ENCODE data around the gene STIM1. TPM values are rescaled to one million over a fixed set of nuclear protein-coding genes. Genes with fewer than 3 reads are reported as not detected.
A peak's percentile ranks its signal among the peaks of the same experiment; 100 is the strongest.

STIM1 gene
- total RNA-seq, 1 donor from 2014 or later: 12.3 TPM

- no peak for DNase-seq
Observed at GRCh38 chr11:3916962-3917361, 61.5 kb downstream of the STIM1 start.

GRCh38 chr11:3920148-3920852 is 64.8 kb downstream of the STIM1 start:
- DNase-seq: no peak

GRCh38 chr11:3922056-3922455 is 66.6 kb downstream of the STIM1 start:
- no peak for DNase-seq

DNA sequence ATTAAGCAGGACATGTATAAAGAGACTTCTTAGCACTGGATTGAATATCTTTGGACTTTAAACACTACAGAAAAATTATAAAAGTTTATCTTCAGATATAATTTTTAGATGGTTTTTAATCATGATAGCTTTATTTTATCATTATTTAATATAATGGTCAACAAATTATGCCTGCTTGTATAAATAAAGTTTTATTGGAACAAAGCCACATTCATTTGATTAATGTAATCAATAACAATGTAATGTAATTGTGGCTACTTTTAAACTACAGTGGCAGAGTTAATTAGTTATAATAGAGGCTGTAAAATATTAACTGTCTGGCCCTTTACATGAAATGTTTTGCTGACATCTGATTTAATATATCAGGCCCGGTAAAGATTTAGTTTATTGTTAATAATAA is 70.0 kb downstream of the STIM1 start:
- no peak for DNase-seq

DNA sequence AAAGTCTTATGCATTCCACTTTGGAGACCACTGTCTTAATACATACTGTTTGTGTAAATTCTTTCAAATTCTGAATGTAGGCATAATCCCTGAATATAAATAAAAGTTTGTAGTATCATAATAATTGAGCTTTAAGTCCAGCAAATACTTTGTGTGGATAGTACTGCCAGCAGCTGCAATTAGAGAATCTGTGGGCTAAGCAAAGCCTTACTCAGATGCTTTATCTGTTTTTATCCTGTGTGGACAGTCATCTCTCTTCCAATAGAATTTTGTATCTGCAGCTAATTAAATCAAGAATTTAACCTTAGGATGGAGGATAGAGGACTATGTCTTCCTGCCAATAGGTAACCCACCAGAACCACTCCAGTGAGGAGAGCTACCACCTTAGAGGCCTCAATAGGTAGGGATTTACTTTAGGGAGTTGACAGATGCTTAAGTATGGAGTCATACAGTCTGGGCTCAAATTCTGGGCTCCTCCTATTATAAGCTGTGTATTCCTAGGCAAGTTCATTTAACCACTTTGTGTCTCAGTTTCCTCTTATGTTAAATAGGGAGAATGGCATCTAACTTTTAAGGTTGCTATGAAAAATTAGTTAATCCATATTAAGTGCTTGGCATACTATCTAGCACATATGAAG is 71.1 kb downstream of the STIM1 start:
- DNase-seq: no peak

DNA sequence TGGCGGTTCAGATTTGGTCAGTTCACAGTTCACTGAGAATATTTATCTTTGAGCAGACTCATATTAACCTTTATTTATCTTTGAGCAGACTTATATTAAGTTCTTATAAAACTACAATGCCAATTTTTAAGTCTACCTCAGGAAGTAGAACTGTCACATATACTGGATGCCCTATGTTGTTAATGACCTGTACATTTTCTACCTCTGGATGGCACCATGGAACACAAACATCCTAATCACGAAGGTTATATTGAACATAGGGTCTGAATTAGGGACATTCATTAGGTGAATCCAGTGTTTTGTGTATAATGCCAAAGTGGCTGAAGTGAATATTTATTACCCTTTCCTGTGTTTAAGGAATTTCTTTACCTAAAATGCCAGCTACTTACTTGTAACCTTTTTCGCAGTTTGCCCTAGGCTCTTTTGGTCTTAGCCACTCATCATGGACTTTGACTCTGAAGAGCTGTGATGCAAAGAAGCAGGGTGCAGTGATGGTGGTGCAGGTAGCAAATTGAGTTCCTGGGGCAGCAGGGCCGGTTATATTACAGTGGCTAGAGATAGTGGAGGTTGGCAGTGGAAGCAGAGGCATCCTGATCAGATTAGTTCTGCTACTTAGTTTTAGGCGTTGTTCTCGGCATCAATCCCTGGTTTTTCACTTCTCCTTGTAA is 71.8 kb downstream of the STIM1 start:
- DNase-seq: no peak

DNA sequence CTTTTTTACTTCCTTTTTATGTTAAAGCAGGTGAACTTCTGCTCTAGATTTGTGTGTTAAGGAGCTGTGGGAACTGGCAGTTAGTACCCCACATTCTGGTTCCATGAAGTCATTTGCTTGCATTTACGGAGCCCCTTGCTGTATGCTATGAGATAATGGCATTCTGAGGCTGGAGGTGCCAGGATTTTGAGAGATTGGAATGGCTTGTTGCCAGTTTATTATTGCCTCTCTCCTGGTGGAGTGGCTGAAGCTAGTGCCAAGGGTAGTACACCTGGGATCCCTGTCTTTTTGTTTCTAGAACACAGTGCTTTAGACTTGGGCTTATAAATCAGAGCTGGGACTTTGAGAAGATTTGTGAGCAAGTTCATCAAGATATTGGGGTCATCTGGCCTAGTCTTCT is 73.8 kb downstream of the STIM1 start:
- no peak for DNase-seq

GRCh38 chr11:3929649-3930048 is 74.2 kb downstream of the STIM1 start:
- no peak for DNase-seq

GRCh38 chr11:3932698-3933097 is 77.2 kb downstream of the STIM1 start:
- no peak for DNase-seq

DNA sequence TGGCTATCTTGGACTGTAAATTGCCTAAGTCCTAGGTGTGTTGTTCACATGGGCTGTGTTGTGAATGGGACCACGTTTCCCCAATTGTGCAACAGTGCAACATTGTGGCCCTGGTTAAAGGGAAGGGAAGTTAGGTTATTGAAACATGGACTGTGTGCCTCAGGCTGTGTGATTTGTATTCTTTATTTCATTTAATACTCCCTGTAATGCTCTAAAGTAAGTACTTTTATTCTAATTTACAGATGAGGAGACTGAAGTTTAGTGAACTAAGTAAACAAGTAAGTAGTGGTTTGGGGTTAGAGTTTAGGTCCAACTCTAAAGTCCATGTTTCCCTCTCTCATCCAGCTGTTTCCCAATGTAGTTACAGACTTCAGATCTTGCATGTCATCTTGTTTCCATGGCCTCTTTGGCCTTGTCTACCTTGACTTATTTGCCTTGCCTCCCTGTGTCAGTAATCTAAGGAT is 77.7 kb downstream of the STIM1 start:
- no peak for DNase-seq

DNA sequence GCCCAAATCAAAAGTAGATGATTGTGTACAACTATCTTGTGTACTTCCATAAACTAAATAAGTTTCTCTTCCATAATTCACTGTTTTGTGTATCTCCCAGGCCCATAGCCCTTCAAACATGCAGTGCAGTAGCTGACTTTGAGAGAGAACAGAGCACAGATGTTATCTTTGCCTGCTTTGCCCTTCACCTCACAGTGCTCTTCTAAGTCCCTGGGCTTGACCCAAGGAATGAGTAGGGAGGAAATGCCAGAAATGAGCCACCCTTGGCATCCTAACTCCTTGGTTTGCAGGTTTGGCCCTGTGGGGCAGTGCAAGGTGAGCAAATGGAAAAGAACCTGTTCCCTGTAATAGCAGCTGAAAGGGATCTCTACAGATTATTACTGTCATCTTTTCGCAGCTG is 79.2 kb downstream of the STIM1 start:
- no peak for DNase-seq

DNA sequence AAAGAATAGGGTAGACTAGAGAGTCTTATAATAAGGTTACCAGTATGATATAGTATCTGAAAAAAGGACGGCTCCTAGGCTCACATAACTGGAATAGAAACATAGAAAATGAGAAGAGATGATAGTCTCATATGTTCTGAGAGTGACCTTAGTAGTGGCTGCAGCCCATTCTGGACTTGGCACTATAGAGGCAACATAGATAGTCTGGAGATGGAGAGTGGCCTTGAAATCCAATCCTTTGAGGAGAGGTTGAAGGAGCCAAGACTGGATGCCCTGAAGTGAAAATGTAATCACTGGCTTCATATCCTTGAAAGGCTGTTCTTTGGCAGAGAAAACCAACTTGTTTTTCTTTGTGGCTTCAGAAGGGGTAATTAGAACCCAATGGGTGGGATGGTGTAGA is 81.1 kb downstream of the STIM1 start:
- DNase-seq: no peak

DNA sequence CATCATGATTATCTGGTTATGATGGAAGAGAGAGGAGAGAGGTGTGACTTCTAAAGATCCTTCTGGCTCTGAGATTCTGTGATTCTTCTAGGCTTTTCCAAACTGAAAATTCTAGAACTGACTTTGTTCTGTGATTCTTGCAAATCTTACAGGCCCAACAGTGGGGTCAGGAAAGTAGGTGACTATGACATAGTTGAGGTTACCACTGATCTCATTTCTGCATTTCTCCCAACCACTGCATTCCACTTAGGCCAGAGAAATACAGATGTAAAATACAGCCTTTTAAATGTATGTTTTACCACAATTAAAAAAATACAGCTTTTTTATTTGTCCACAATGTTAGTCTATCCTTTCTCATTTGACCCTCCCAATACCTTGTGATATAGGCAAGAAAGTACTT is 83.7 kb downstream of the STIM1 start:
- DNase-seq: no peak

DNA sequence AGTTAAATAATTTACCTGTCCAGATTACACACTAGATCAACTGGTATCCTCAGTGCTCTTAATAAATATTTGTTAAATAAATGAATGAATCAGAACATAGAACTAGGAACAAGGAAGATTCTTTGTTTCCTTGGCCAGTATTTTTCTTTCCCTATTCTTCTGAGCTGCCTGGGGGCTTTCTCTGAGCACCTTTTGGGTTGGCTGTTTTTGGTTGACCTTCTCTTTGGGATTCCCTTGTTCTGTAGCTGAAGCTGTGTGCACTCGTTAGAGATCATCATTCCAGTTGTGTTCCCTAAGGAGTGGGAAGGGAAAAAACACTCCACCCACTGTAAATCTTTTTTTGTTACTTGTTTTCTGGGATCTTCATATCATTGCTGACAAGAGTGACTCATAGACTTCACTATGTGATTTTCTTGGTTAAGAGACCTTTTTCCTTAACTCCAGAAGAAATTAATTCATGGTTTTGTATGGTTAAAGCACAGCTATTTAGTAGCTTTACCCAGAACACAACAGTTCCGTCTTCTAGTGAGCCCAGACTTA is 84.3 kb downstream of the STIM1 start:
- DNase-seq: no peak

DNA sequence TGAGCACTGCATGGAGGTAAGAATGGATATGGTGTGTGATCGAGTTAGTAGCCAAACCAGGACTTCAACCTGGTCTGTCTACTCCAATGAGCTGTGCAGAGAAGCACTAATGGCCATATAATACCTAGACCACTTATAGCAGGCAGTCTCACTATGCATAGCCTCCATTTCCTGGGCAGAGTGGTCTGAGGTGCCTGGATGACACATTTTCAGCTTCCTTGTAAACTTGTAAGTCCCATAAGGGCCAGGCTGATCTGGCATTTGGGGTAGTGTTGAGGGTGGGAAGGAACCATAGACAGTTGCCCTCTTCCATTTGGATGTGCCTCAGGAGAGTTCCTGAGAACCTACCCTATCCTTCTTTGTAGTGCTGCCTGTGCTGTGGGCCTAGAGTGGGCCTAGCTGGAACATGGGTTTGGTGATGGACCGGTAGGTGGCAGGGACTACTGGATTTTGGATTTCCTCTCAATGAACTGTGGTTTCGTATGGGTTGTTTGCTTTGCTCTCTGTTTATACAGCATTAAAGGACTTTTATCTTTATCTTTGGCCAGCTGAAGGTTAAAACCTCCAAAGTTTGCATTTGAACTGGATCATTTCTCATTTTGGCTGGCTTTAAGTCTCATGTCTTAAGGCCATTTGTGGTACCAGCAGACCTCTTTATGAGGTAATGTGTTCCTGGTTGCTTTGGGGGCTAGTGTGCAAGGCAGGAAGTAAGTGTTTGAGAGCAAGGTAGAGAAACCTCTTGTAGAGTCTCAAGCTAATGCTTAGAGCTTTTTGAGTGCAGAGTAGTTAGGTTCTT is 86.9 kb downstream of the STIM1 start:
- DNase-seq: no peak

DNA sequence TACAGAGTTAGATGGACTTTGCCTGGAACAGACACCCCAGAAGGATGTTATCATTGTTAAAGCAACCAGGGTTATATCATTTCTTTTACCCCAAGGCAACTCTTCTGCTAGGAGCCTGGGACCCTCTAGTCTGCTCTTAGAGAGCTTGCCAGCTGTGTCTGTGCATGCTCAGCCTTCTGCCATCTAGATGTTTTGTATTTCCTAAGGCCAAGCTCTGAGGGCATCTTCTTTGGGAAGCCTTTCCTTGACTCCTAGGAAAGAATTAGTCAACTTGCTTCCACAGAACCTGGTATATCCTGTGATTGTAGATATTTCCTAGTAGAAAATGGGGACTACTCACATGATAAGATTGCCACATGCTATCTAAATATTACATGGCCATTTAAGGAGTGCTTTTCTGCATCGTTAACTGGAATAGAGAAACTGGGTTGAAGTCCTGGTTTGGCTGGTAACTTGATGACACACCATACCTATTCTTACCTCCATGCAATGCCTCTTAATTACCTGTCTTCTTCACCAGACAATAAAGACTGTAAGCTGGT is 87.6 kb downstream of the STIM1 start:
- DNase-seq: no peak

DNA sequence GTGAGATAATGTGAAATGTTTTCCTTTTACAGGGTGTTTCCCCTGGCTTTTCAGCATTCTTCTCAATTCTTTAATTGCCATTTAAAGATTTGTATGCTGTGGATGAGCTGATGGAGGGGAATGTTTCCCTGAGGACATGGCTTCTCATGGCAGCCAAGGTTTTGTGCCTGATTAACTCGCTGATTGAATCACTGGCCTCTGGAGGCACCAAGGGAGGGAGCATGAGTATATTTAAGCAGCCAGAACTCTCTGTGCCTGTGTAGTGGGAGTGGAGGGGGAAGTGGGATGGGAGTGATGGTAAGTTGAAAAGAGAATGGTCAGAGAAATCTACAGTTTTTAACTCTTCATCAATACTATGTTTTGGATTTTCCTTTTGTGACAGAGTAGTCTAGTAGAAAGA is 88.7 kb downstream of the STIM1 start:
- peak; percentile 14 for DNase-seq

- no peak for DNase-seq
Observed at GRCh38 chr11:3946455-3947017, 91.1 kb downstream of the STIM1 start.

DNA sequence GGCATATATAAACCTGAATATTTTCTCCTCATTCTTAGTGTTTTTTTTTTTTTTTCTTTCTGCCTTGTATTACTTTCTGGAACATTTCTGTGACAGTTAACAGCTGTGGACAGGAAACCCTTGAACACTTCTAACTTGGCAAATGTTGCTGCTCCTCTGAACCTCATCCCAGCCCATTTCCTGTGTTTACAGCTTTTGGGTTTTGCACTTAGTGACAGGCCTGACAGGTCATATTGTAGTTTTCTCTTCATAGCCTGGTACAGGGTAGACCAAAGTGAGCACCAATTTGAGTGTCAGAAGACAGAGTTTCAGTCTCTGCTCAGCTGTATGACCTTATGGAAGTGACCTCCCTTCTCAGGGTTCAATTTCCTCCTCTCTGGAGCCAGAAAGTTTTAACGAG is 91.6 kb downstream of the STIM1 start:
- DNase-seq: no peak

DNA sequence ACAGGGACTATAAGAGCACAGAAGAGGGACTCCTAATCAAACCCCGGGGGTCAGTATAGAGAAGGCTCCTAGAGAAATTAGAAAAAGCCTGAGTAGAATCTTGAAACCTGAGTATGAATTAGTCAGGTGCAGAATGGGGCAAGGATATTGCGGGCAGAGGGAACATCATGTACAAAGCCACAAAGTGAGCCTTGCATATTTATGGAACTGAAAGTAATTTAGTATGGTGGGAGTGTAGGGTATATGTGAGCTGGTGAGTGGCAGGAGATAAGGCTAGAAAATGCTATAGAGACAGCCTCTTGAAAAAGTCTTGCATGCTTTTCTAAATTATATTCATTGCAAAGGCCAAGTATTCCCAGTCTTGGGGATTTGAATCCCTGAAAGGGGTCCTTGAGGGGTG is 93.7 kb downstream of the STIM1 start:
- DNase-seq: no peak

GRCh38 chr11:3950996-3951660 is 95.7 kb downstream of the STIM1 start:
- DNase-seq: no peak

All from occipital lobe (tissue), 2 donors.